Measurements from ENCODE around the gene ZNF732.
"Not testable (repeated sequence)": the region's sequence is repeated elsewhere in the genome, so short reads cannot be mapped to it uniquely, and the experiment has no call there.

The ZNF732 gene

DNA sequence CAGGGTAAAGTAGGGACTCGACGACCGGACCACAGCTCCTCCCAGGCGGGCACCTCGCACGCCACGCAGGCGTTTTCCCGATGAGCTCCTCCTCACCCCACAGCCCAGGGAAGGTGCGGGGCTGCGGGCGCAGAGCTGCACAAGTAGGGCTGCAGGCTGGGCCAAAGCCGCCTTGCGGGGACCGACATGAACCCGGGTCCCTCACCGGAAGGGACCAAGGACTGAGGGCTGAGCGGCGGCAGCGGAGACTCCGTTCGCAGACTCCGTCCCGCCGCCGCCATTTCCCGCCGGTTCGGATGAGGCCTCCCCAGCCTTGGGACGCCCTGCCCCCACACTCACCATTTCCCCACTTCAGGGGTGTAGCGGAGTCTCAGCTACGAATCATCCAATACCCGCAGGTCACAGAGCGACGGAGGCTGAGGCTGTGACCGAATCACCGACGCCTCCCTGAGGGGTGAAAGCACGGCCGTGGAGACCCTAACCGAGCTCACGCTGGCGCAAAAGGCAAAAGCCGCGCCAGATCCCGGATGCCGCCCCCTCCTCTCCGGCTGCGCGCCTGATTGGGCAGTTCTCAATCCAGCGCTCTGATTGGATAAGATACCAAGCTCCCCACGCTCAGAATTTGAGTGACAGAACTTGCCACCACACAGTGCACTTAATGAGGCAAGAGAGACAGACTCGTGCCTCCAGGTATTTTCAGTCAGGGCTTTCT is at the start of gene ZNF732:
ZNF732 (minus strand) TSS at position 506 of the 712 bp plus-strand sequence; CDS start at position 342, 164 bp downstream.
- no peak for DNase-seq (ENCODE audit: low read depth)

DNA sequence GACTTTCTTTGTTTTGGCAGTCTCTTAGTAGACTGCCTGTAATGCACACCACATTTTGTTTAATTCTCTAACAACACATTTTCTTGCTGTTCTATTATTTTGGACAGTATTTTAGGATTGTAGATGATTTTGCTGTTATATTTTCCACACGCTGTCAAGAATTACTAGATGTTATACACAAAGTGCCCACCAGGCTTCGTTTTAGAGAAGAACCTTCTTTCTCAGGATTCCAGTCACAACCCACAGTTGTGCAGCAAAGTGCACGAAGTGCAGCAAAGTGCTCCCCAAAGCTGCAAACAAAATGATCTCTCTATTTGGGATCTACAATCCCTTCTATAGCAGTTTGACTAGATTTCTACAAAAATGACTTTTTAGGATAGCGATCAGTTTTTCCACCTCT is 34.7 kb upstream of the ZNF732 start:
- DNase-seq (ENCODE audit: low read depth), result no peak

DNA sequence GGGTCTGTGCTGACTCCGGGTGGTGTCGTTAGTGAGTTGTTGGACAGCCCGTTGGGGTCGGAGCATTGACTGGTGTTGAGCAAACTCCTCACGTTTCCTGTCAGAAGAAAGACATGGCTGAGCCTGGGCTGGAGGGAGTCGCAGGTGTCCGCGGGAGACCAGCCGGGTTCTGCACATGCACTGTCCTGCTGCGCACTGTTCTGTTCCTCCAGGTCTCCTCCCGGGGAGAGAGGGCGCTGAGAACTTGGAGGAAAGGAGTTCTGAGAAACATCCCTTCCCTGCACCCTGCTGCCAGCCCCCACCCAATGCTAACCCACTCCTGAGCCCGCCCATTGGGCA is 33.5 kb upstream of the ZNF732 start:
- DNase-seq (ENCODE audit: low read depth), result no peak

DNA sequence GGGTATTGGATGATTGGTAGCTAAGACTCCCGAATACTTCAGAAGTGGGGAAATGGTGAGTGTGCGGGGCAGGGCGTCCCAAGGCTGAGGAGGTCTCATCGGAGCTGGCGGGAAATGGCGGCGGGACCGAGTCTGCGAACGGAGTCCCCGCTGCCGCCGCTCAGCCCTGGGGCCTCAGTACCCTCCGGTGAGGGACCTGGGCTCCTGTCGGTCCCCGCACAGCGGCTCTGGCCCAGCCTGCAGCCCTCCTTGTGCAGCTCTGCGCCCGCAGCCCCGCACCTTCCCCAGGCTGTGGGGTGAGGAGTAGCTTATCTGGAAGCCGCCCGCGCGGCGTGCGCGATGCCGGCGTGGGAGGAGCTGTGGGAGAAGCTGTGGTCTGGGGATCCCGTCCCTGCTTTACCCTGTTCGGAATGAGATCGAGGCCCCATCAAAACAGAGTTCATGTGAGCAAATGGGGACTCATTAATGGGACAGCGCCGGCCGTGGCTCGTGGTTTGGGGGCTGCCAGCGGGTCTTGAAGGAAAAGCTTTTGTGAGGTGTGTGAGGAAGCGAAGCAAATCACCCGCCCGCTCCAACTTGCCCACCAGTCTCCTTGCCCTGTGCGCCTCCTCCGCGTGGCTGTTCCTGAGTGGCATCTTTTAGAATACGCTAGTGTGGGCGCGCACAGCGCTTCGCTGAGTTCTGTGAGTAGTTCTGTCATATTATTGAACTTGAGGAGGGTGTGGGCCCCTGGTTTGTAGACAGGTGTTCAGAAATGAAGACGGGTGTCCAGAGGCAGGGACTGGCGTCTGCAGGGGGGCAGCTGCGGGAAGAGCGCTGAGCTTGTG is 32.9 kb upstream of the ZNF732 start:
- DNase-seq (ENCODE audit: low read depth), result no peak

GRCh38 chr4:337143-337931 is 32.1 kb upstream of the ZNF732 start, which contains the start of gene ZNF141:
TSS of gene ZNF141 (plus strand) at chr4:337814. CDS start at chr4:337984, 170 bp downstream.
- DNase-seq (ENCODE audit: low read depth), result no peak

- DNase-seq (ENCODE audit: low read depth), result no peak
Measured at GRCh38 chr4:336893-337142, 31.5 kb upstream of the ZNF732 start.

DNA sequence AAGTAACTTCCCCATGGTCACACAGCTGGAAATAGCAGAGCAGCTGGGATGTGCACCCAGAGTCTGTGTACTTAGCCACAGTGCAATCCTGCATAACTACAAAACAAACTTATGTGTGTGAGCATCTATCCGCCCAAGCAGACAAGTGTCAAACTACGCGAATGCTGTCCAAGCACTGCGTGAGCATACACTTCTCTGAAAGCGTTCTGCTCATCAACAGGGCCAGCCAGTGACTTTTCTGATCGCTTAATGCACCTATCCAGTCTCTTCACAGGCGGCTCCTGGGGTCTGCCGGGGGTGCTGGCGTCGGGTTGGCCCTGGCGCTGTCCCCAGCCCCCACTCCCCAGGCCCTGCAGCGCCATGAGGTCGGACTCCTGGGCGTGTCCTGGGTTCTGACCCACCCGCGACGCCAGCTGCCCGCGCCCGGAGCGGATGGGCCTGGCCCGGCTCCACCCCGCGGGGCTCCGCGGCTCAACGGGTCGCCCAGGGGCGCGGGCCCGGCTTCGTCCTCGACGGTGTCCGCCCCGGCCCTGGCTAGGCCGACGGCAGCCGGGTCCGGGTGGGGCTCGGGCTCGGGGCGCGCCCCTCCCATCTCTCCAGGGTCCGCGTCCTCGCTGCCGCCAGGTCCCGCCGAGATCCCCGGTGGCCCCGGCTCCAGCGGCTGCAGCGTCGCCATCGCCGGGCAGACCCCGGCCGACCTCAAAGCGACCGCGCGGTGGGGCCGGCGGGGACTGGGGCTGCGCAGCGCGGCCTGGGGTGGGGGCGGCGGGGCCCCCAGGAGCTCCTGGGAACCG is 31.0 kb upstream of the ZNF732 start:
- no peak for DNase-seq (ENCODE audit: low read depth)

GRCh38 chr4:335515-335914 is 30.2 kb upstream of the ZNF732 start:
- DNase-seq (ENCODE audit: low read depth), result no peak

GRCh38 chr4:328729-329128 is 23.5 kb upstream of the ZNF732 start:
- DNase-seq (ENCODE audit: low read depth), result no peak

DNA sequence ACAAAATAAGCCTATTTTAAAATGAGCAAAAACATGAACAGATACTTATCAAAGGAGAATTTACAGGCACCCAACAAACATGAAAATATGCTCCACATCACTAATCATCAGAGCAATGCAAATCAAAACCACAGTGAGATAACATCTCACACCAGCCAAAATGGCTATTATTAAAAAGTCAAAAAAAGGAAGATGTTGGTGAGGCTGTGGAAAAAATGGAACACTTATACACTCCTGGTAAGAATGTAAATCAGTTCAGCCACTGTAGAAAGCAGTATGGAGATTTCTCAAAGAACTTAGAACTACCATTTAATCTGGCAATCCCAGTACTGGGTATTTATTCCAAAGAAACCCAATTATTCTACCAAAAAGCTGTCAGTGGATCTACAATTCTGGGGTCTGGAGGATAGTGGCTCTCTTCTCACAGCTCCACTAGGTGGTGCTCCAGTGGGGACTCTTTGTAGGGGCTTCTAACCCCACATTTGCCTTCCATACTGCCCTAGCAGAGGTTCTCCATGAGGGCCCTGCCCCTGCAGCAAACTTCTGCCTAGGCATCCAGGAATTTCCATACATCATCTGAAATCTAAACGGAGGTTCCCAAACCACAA is 9.1 kb upstream of the ZNF732 start:
- no peak for DNase-seq (ENCODE audit: low read depth)

GRCh38 chr4:309807-310206 is 4.5 kb upstream of the ZNF732 start:
- DNase-seq (ENCODE audit: low read depth), result no peak

DNA sequence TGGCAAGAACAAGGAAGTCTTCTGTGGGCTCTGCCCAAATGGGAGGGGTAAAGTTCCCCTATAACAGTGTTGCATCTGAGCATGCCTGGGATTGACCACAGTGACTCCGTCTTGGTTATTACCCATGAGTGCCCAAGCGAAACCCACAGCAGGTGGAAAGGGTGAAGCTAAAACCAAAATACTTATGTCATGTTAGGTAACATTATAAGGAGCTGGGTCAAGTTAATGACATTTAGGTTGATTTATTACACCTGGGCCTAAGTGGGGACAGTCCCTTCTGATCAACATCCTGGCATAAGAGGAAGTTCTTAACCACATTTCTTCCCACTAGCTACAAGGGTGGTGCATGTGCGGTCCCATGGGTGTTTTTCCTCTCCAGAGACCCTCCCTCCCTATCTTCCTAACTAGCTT is 1.3 kb upstream of the ZNF732 start:
- no peak for DNase-seq (ENCODE audit: low read depth)

DNA sequence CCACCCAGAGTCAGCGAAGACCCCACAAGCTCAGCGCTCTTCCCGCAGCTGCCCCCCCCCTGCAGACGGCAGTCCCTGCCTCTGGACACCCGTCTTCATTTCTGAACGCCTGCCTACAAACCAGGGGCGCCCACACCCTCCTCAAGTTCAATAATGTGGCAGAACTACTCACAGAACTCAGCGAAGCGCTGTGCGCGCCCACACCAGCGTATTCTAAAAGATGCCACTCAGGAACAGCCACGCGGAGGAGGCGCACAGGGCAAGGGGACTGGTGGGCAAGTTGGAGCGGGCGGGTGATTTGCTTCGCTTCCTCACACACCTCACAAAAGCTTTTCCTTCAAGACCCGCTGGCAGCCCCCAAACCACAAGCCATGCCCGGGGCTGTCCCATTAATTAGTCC is 758 bp downstream of the ZNF732 start:
- not testable (repeated sequence) for DNase-seq (ENCODE audit: low read depth)

DNA sequence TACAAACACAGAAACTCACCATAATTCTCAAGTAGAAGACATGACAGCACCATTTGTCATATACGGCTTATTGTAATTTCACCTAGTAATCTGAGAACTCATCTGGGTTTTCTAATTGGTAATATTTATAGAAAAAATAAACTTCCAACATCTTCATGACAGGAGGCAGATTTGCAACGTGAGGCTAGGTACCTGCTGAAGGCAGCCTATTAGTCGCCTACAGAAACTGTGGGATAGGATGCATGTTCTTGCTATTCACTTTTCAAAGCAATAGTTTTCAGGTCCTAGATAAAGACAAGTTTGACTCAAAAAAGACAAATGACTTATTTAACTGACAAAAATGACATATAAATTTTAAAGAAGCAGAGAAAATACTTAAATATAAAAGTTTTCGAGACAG is 2.9 kb downstream of the ZNF732 start:
- DNase-seq (ENCODE audit: low read depth), result no peak

GRCh38 chr4:294732-295131 is 10.5 kb downstream of the ZNF732 start:
- no peak for DNase-seq (ENCODE audit: low read depth)

DNA sequence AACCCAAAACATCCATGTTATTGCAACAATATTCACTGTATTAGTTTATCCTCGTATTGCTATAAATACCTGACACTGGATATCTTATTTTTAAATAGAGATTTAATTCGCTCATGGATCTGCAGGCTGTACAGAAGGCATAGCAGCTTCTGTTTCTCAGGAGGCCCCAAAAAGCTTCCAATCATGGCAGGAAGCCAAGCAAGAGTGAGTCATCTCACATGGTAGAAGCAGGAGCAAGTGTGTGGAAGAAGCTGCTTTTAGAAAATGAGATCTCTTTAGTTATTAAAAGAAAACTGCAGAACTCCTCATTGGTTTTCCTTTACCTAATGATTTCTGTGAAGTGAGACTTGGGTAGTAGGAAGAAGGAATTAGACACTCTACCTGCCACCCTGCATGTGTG is 16.4 kb downstream of the ZNF732 start:
- DNase-seq (ENCODE audit: low read depth), result no peak

DNA sequence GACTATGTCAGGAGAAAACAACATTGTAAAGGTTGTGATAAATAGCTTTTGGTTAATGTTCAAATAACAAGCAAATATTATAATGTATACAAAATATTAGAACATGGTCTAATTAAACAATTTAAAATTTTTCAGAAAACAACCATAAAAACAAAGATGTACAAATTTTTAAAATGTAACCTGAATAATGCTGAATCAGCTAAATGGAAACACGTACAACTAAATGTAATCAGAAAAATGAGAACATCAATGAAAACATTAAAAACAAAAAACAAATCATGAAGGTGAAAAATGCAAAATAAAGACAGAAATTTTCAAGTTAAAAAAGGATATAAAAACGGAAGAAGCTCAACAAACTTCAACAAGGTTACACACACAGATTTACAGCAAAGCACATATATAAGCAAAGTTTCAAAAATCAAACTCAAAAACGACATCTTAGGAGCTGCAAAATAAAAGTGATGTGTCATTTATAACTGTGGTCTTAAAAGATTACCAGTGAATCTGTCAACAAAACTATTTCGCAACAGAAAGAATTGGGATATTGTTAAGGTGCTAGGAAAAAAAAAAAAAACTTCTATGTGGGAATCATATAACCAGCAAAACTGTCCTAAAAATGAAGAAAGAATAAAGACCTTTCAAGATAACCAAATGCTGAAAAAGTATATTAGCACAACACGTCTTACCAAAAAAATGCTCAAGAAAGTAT is 31.8 kb downstream of the ZNF732 start:
- no peak for DNase-seq (ENCODE audit: low read depth)

GRCh38 chr4:271492-272103 is 33.7 kb downstream of the ZNF732 start:
- DNase-seq (ENCODE audit: low read depth), result no peak

DNA sequence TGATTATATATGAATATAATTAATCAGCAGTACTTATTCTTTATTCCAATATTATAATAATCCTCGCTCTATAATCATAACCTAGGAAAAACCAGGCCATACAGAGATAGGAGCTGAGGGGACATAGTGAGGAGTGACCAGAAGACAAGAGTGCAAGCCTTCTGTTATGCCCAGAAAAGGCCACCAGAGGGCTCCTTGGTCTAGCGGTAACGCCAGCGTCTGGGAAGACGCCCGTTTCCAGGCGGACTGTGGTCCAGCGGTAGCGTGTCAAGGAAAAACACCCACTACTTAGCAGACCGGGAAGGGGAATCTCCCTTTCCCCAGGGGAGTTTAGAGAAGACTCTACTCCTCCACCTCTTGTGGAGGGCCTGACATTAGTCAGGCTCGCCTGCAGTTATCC is 46.0 kb downstream of the ZNF732 start:
- DNase-seq (ENCODE audit: low read depth), result not testable (repeated sequence)

- no peak for DNase-seq (ENCODE audit: low read depth)
Measured at GRCh38 chr4:256492-256891, 48.8 kb downstream of the ZNF732 start.

Measured in HS-27A (cell line).